ENCODE measurements around the gene LYSET.
"Not testable (repeated sequence)": the region's sequence is repeated elsewhere in the genome, so short reads cannot be mapped to it uniquely, and the experiment has no call there.

Gene LYSET

DNA sequence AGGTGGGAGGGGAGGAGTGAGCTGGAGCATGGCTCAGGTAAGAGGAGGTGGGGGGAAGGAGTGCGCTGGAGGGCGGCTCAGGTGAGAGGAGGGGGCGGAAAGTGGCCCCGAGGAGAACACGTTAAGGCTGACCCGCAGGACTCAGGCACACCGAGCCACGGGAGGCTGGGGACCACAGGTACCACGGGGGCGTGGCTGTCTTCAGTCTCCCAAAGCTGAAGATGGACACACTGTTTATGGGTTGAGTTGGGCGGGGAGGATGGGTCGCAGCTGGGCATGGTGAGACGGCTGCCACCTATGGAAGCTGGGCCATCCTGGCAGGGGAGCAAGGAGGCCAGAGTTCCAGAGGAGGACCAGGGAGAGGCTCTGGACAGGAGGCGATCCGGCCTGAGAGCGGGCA is 45.4 kb downstream of the LYSET start:
- DNase-seq = no peak

GRCh38 chr14:93231129-93231979 is 46.2 kb downstream of the LYSET start:
- no peak for DNase-seq

GRCh38 chr14:93232159-93232558 is 47.0 kb downstream of the LYSET start:
- DNase-seq = no peak

- DNase-seq = not testable (repeated sequence)
These were observed 48.0 kb downstream of the LYSET start for GRCh38 chr14:93233078-93233477.

GRCh38 chr14:93234798-93235197 is 49.7 kb downstream of the LYSET start:
- no peak for DNase-seq
